ENCODE data around the gene STK35. TPM values are rescaled to one million over a fixed set of nuclear protein-coding genes. Genes with fewer than 3 reads are reported as not detected.
A peak's percentile ranks its signal among the peaks of the same experiment; 100 is the strongest.

STK35 gene
- total and polyA plus RNA-seq, 2 of the 13 experiments (the other 11 are each of a cell fraction or from before 2014, with no cell fraction given) = 27.4 to 29.8 TPM

DNA sequence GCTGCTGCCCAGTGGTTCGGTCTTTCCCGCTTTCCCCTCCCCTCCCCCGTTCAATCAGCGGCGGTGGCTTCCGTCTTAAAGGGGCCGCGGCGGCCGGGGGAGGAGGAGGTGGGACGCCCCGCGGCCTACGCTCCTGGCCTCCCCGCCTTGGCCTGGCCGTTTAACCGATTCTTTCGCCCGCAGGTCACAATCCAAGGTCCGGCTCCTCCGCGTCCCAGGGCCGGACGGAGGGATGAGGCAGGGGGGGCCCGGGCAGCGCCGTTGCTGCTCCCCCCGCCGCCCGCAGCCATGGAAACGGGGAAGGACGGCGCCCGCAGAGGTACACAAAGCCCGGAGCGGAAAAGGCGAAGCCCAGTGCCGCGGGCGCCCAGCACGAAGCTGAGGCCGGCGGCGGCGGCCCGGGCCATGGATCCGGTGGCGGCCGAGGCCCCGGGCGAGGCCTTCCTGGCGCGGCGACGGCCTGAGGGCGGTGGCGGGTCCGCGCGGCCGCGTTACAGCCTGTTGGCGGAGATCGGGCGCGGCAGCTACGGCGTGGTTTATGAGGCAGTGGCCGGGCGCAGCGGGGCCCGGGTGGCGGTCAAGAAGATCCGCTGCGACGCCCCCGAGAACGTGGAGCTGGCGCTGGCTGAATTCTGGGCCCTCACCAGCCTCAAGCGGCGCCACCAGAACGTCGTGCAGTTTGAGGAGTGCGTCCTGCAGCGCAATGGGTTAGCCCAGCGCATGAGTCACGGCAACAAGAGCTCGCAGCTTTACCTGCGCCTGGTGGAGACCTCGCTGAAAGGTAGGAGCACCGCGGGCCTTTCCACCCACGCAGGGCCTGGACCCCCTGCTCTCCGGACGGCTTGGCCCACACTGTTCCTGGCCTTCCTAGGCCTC, 1.2 kb downstream of the STK35 start (continued):
- peak; percentile 61 for TF ChIP-seq ETV5 (CRISPR knock-in tag; IDR thresholded peaks at IDR 0.05; ENCODE audit: borderline replicate concordance)
- TF ChIP-seq, protein P1, sequence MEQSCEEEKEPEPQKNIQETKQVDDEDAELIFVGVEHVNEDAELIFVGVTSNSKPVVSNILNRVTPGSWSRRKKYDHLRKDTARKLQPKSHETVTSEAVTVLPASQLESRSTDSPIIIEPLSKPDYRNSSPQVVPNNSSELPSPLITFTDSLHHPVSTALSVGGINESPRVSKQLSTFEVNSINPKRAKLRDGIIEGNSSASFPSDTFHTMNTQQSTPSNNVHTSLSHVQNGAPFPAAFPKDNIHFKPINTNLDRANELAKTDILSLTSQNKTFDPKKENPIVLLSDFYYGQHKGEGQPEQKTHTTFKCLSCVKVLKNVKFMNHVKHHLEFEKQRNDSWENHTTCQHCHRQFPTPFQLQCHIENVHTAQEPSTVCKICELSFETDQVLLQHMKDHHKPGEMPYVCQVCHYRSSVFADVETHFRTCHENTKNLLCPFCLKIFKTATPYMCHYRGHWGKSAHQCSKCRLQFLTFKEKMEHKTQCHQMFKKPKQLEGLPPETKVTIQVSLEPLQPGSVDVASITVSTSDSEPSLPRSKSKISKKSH (CRISPR knock-in tag; IDR thresholded peaks at IDR 0.05; ENCODE audit: borderline replicate concordance) = peak; percentile 6; the same call in 1 of the 2 replicates
- peak; percentile 76 for TF ChIP-seq ZSCAN21 (CRISPR knock-in tag; IDR thresholded peaks at IDR 0.05; ENCODE audit: borderline replicate concordance)
- no peak for TF ChIP-seq ZFAT (CRISPR knock-in tag; conservative IDR thresholded peaks at IDR 0.05)
- peak; percentile 94 for TF ChIP-seq ZNF468 (CRISPR knock-in tag; IDR thresholded peaks at IDR 0.05)
- TF ChIP-seq, protein P2, sequence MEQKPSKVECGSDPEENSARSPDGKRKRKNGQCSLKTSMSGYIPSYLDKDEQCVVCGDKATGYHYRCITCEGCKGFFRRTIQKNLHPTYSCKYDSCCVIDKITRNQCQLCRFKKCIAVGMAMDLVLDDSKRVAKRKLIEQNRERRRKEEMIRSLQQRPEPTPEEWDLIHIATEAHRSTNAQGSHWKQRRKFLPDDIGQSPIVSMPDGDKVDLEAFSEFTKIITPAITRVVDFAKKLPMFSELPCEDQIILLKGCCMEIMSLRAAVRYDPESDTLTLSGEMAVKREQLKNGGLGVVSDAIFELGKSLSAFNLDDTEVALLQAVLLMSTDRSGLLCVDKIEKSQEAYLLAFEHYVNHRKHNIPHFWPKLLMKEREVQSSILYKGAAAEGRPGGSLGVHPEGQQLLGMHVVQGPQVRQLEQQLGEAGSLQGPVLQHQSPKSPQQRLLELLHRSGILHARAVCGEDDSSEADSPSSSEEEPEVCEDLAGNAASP (CRISPR knock-in tag; IDR thresholded peaks at IDR 0.05; ENCODE audit: borderline replicate concordance) = no peak; the same call in 1 of the 2 replicates
- TF ChIP-seq, protein P3, sequence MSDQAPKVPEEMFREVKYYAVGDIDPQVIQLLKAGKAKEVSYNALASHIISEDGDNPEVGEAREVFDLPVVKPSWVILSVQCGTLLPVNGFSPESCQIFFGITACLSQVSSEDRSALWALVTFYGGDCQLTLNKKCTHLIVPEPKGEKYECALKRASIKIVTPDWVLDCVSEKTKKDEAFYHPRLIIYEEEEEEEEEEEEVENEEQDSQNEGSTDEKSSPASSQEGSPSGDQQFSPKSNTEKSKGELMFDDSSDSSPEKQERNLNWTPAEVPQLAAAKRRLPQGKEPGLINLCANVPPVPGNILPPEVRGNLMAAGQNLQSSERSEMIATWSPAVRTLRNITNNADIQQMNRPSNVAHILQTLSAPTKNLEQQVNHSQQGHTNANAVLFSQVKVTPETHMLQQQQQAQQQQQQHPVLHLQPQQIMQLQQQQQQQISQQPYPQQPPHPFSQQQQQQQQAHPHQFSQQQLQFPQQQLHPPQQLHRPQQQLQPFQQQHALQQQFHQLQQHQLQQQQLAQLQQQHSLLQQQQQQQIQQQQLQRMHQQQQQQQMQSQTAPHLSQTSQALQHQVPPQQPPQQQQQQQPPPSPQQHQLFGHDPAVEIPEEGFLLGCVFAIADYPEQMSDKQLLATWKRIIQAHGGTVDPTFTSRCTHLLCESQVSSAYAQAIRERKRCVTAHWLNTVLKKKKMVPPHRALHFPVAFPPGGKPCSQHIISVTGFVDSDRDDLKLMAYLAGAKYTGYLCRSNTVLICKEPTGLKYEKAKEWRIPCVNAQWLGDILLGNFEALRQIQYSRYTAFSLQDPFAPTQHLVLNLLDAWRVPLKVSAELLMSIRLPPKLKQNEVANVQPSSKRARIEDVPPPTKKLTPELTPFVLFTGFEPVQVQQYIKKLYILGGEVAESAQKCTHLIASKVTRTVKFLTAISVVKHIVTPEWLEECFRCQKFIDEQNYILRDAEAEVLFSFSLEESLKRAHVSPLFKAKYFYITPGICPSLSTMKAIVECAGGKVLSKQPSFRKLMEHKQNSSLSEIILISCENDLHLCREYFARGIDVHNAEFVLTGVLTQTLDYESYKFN (CRISPR knock-in tag; conservative IDR thresholded peaks at IDR 0.05) = peak; percentile 32; the same call in 1 of the 2 replicates
- TF ChIP-seq ELF4 (CRISPR knock-in tag; IDR thresholded peaks at IDR 0.05; ENCODE audit: borderline replicate concordance) = peak; percentile 93; the same call in 1 of the 2 replicates
- no peak; the same call in 1 of the 2 replicates for TF ChIP-seq ZNF790 (CRISPR knock-in tag; IDR thresholded peaks at IDR 0.05; ENCODE audit: borderline replicate concordance)
- TF ChIP-seq HNF4A (CRISPR knock-in tag; IDR thresholded peaks at IDR 0.05) = peak; percentile 16; the same call in 1 of the 2 replicates
- no peak; the same call in 1 of the 2 replicates for TF ChIP-seq ZNF136 (CRISPR knock-in tag; IDR thresholded peaks at IDR 0.05; ENCODE audit: low read depth)
- 0 out of 2 replicates have a peak, but pooled peaks have one; percentile 14 for TF ChIP-seq NR2C2 (CRISPR knock-in tag; IDR thresholded peaks at IDR 0.05; ENCODE audit: borderline replicate concordance)
- TF ChIP-seq ZNF510 (CRISPR knock-in tag; IDR thresholded peaks at IDR 0.05; ENCODE audit: low read depth) = peak; percentile 16
- no peak; the same call in 1 of the 2 replicates for TF ChIP-seq SATB2 (CRISPR knock-in tag; IDR thresholded peaks at IDR 0.05)
- no peak for TF ChIP-seq NFE2L1 (CRISPR knock-in tag; IDR thresholded peaks at IDR 0.05; ENCODE audit: borderline replicate concordance)
- no peak; the same call in 1 of the 2 replicates for TF ChIP-seq ZNF75D (CRISPR knock-in tag; IDR thresholded peaks at IDR 0.05; ENCODE audit: borderline replicate concordance)
- peak; percentile 39; the same call in 1 of the 2 replicates for TF ChIP-seq FOXC1 (CRISPR knock-in tag; IDR thresholded peaks at IDR 0.05; ENCODE audit: borderline replicate concordance)
- no peak for TF ChIP-seq FOXA1 (IDR thresholded peaks at IDR 0.05)
- no peak; the same call in 1 of the 2 replicates for TF ChIP-seq FOXA1 (CRISPR knock-in tag; IDR thresholded peaks at IDR 0.05)
- no peak for TF ChIP-seq ZNF260 (CRISPR knock-in tag; IDR thresholded peaks at IDR 0.05; ENCODE audit: borderline replicate concordance, low read depth)
- TF ChIP-seq, protein P4, sequence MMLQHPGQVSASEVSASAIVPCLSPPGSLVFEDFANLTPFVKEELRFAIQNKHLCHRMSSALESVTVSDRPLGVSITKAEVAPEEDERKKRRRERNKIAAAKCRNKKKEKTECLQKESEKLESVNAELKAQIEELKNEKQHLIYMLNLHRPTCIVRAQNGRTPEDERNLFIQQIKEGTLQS (CRISPR knock-in tag; IDR thresholded peaks at IDR 0.05) = peak; percentile 71; the same call in 1 of the 2 replicates
- peak; percentile 24; the same call in 1 of the 2 replicates for TF ChIP-seq GZF1 (CRISPR knock-in tag; IDR thresholded peaks at IDR 0.05)

Data from HepG2 (cell line).